ENCODE results near the gene ZC3H7B.
A peak's percentile ranks its signal among the peaks of the same experiment; 100 is the strongest.

GRCh38 chr22:41403532-41404318 is 102.4 kb downstream of the ZC3H7B start:
- TF ChIP-seq MAX (IDR thresholded peaks at IDR 0.05; ENCODE audit: low read depth, low read length), result peak; percentile 49
- peak; percentile 90 for TF ChIP-seq CTCF (IDR thresholded peaks at IDR 0.05; ENCODE audit: low read depth, low read length)
- TF ChIP-seq POLR2A (IDR thresholded peaks at IDR 0.05; ENCODE audit: extremely low read depth, insufficient read length), result no peak

All from NB4 (cell line).